ENCODE data around the gene WASL.

WASL gene

DNA sequence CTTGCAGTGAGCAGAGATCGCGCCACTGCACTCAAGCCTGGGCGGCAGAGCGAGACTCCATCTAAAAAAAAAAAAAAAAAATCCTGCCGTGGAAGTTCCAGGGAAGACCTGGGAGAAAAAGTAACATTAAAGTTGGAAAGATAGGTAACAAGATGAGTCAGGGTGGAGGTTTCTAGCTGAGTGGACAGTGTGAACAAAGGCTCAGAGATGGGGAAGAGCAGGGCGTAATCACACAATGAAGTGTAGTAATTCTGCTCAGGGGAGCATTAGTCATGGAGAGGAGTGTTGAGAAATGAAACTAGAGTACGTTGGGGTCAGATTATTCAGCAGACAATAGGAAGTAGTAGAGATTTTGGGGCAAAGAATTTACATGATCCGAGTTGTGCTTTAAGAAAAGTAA is 21.6 kb upstream of the WASL start:
- no peak overlapping the region for H2BK120ac ChIP-seq (ENCODE audit: insufficient read depth, low read length, poor library complexity)
- no peak overlapping the region for H3K23ac ChIP-seq (ENCODE audit: low read length)
- H3K9ac ChIP-seq (ENCODE audit: low read length), result no peak overlapping the region
- DNase-seq, result peak; percentile 64 to 85
- H2AFZ ChIP-seq (ENCODE audit: insufficient read depth, low read length, poor library complexity), result no peak overlapping the region
- no peak overlapping the region for H4K8ac ChIP-seq (ENCODE audit: low read depth, low read length)
- H3K9me3 ChIP-seq (ENCODE audit: insufficient read depth, low read depth, low read length), result no peaks in the 10 kb centered on the region
- WGBS (ENCODE audit: extremely low coverage, insufficient coverage, insufficient read length), result no CpG with 5 or more reads among the region's 8 CpGs
- H3K79me1 ChIP-seq (ENCODE audit: low read length), result no peaks in the 10 kb centered on the region
- no peaks in the 10 kb centered on the region for H3K79me2 ChIP-seq (ENCODE audit: control insufficient read depth, insufficient read depth, low read length, poor library complexity)
- H2BK12ac ChIP-seq (ENCODE audit: low read length), result no peak overlapping the region
- H2BK5ac ChIP-seq (ENCODE audit: low read depth, low read length, poor library complexity), result no peak overlapping the region
- no peak overlapping the region for H3K14ac ChIP-seq (ENCODE audit: low read length)
- no peak overlapping the region for H2AK5ac ChIP-seq (ENCODE audit: low read length)
- no peak overlapping the region for H3K4me3 ChIP-seq (ENCODE audit: low read depth, low read length)
- no peak overlapping the region for H3K4ac ChIP-seq (ENCODE audit: low read depth, low read length)
- no peak overlapping the region for H3K4me2 ChIP-seq (ENCODE audit: low read length)
- H3K4me1 ChIP-seq (ENCODE audit: control insufficient read depth in 1 of 2, insufficient read depth in 2 of 2, low read length in 2 of 2), result no peaks in the 10 kb centered on the region
- H3K27me3 ChIP-seq (ENCODE audit: insufficient read depth, low read length), result no peaks in the 10 kb centered on the region
- no peak overlapping the region for H3K18ac ChIP-seq (ENCODE audit: low read length)
- H4K12ac ChIP-seq (ENCODE audit: low read depth, low read length), result no peak overlapping the region
- H4K91ac ChIP-seq (ENCODE audit: low read depth, low read length), result no peak overlapping the region
- H3K36me3 ChIP-seq (ENCODE audit: control insufficient read depth in 1 of 2, insufficient read depth in 2 of 2, low read length in 2 of 2), result no peaks in the 10 kb centered on the region
- no peak overlapping the region for H3K27ac ChIP-seq (ENCODE audit: low read depth, low read length)

DNA sequence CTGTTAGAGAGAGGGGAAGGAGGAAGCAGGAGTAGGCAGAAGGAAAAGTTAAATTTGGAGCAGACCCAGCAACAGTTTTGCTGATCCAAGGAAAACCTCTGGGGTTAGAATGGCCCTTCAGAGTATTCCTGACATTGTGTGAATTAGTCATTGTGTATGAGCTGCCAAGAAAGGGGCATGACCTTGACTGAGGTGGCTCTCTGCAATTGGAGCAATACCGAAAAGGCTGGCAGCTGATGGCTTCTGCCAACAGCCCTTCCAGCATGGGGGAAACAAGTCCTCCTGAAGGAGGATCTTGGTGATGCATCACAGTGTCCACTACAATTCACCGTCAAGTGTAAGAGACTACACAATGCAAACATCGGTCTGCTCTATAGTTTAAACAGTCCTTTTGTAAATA is 20.6 kb upstream of the WASL start:
- no peak overlapping the region for H4K8ac ChIP-seq (ENCODE audit: low read depth, low read length)
- H3K23ac ChIP-seq (ENCODE audit: low read length), result peak overlapping the region; percentile 52
- peak in 1 of 2 donors; percentile 13 for DNase-seq
- H3K9ac ChIP-seq (ENCODE audit: low read length), result no peak overlapping the region
- H3K27me3 ChIP-seq (ENCODE audit: insufficient read depth, low read length), result no peaks in the 10 kb centered on the region
- H3K79me1 ChIP-seq (ENCODE audit: low read length), result no peaks in the 10 kb centered on the region
- H2BK12ac ChIP-seq (ENCODE audit: low read length), result no peak overlapping the region
- no peak overlapping the region for H3K14ac ChIP-seq (ENCODE audit: low read length)
- WGBS (ENCODE audit: extremely low coverage, insufficient coverage, insufficient read length), result no CpG with 5 or more reads among the region's 3 CpGs
- H3K4ac ChIP-seq (ENCODE audit: low read depth, low read length), result no peak overlapping the region
- H3K4me3 ChIP-seq (ENCODE audit: low read depth, low read length), result no peak overlapping the region
- H3K36me3 ChIP-seq (ENCODE audit: control insufficient read depth in 1 of 2, insufficient read depth in 2 of 2, low read length in 2 of 2), result no peaks in the 10 kb centered on the region
- H2BK5ac ChIP-seq (ENCODE audit: low read depth, low read length, poor library complexity), result no peak overlapping the region
- H4K91ac ChIP-seq (ENCODE audit: low read depth, low read length), result no peak overlapping the region
- no peak overlapping the region for H3K4me2 ChIP-seq (ENCODE audit: low read length)
- no peak overlapping the region for H2AK5ac ChIP-seq (ENCODE audit: low read length)
- no peak overlapping the region for H3K27ac ChIP-seq (ENCODE audit: low read depth, low read length)
- H4K12ac ChIP-seq (ENCODE audit: low read depth, low read length), result no peak overlapping the region
- H3K18ac ChIP-seq (ENCODE audit: low read length), result no peak overlapping the region
- H2AFZ ChIP-seq (ENCODE audit: insufficient read depth, low read length, poor library complexity), result no peak overlapping the region
- H3K79me2 ChIP-seq (ENCODE audit: control insufficient read depth, insufficient read depth, low read length, poor library complexity), result no peaks in the 10 kb centered on the region
- H2BK120ac ChIP-seq (ENCODE audit: insufficient read depth, low read length, poor library complexity), result no peak overlapping the region
- H3K4me1 ChIP-seq (ENCODE audit: control insufficient read depth in 1 of 2, insufficient read depth in 2 of 2, low read length in 2 of 2), result no peaks in the 10 kb centered on the region
- H3K9me3 ChIP-seq (ENCODE audit: insufficient read depth, low read depth, low read length), result no peaks in the 10 kb centered on the region

DNA sequence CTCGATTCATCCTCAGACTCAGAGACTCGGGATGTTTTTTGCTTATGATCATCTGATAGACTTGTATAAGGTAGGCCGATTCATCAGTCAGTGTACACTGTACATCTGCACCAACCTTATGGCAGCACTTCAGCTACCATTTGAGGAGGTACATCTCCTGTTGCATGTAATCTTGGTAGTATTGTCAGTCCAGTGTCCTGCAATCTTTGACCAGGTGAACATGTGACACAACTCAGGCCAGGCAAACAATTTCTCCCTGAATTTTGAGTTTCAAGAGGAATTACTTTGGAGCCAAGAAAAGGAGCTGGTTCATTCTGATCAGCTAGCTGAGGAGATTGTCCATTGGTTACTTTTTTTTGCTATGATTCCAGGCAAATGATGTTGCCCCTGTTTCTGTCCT is 19.7 kb upstream of the WASL start:
- Histone ChIP-seq H3K9ac (ENCODE audit: low read length) (no peak overlapping the region), H2BK12ac (ENCODE audit: low read length) (no peak overlapping the region), H3K14ac (ENCODE audit: low read length) (no peak overlapping the region), H2BK5ac (ENCODE audit: low read depth, low read length, poor library complexity) (no peak overlapping the region), H4K8ac (ENCODE audit: low read depth, low read length) (no peak overlapping the region), H3K4me2 (ENCODE audit: low read length) (no peak overlapping the region), H3K79me1 (ENCODE audit: low read length) (no peaks in the 10 kb centered on the region), H3K18ac (ENCODE audit: low read length) (no peak overlapping the region), H3K27me3 (ENCODE audit: insufficient read depth, low read length) (no peaks in the 10 kb centered on the region), H3K4me1 (ENCODE audit: control insufficient read depth in 1 of 2, insufficient read depth in 2 of 2, low read length in 2 of 2) (no peaks in the 10 kb centered on the region), H3K9me3 (ENCODE audit: insufficient read depth, low read depth, low read length) (no peaks in the 10 kb centered on the region), H3K79me2 (ENCODE audit: control insufficient read depth, insufficient read depth, low read length, poor library complexity) (no peaks in the 10 kb centered on the region), H3K23ac (ENCODE audit: low read length) (no peak overlapping the region), H3K4me3 (ENCODE audit: low read depth, low read length) (no peak overlapping the region), H3K36me3 (ENCODE audit: control insufficient read depth in 1 of 2, insufficient read depth in 2 of 2, low read length in 2 of 2) (no peaks in the 10 kb centered on the region), H2BK120ac (ENCODE audit: insufficient read depth, low read length, poor library complexity) (no peak overlapping the region), H2AFZ (ENCODE audit: insufficient read depth, low read length, poor library complexity) (no peak overlapping the region), H3K4ac (ENCODE audit: low read depth, low read length) (no peak overlapping the region), H4K12ac (ENCODE audit: low read depth, low read length) (no peak overlapping the region), H2AK5ac (ENCODE audit: low read length) (no peak overlapping the region), H3K27ac (ENCODE audit: low read depth, low read length) (no peak overlapping the region), H4K91ac (ENCODE audit: low read depth, low read length) (no peak overlapping the region)
- WGBS (ENCODE audit: extremely low coverage, insufficient coverage, insufficient read length), result no CpG with 5 or more reads among the region's 3 CpGs
- DNase-seq, result no peak

DNA sequence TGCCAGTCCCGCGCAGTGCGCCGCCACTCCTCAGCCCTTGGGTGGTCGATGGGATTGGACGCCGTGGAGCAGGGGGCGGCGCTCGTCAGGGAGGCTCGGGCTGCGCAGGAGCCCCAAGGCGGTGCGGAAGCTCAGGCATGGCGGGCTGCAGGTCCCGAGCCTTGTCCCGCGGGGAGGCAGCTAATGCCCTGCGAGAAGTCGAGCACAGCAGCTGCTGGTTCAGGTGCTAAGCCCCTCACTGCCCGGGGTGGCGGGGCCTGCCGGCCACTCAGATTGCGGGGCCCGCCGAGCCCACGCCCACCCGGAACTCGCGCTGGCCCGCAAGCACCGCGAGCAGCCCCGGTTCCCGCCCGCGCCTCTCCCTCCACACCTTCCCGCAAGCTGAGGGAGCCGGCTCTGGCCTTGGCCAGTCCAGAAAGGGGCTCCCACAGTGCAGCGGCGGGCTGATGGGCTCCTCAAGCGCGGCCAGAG is 14.4 kb upstream of the WASL start:
- no peak overlapping the region for H4K12ac ChIP-seq (ENCODE audit: low read depth, low read length)
- no peak overlapping the region for H3K18ac ChIP-seq (ENCODE audit: low read length)
- H3K79me1 ChIP-seq (ENCODE audit: low read length), result no peaks in the 10 kb centered on the region
- H2AFZ ChIP-seq (ENCODE audit: insufficient read depth, low read length, poor library complexity), result no peak overlapping the region
- no peak overlapping the region for H2BK12ac ChIP-seq (ENCODE audit: low read length)
- H3K4me2 ChIP-seq (ENCODE audit: low read length), result no peak overlapping the region
- H3K27ac ChIP-seq (ENCODE audit: low read depth, low read length), result no peak overlapping the region
- H3K4me3 ChIP-seq (ENCODE audit: low read depth, low read length), result no peak overlapping the region
- H3K9me3 ChIP-seq (ENCODE audit: insufficient read depth, low read depth, low read length), result no peaks in the 10 kb centered on the region
- no peaks in the 10 kb centered on the region for H3K36me3 ChIP-seq (ENCODE audit: control insufficient read depth in 1 of 2, insufficient read depth in 2 of 2, low read length in 2 of 2)
- no peak overlapping the region for H2AK5ac ChIP-seq (ENCODE audit: low read length)
- H3K14ac ChIP-seq (ENCODE audit: low read length), result no peak overlapping the region
- H3K4ac ChIP-seq (ENCODE audit: low read depth, low read length), result no peak overlapping the region
- no peak overlapping the region for H4K91ac ChIP-seq (ENCODE audit: low read depth, low read length)
- H4K8ac ChIP-seq (ENCODE audit: low read depth, low read length), result no peak overlapping the region
- peak; percentile 64 to 73 for DNase-seq
- H3K27me3 ChIP-seq (ENCODE audit: insufficient read depth, low read length), result no peaks in the 10 kb centered on the region
- no peak overlapping the region for H2BK120ac ChIP-seq (ENCODE audit: insufficient read depth, low read length, poor library complexity)
- H3K79me2 ChIP-seq (ENCODE audit: control insufficient read depth, insufficient read depth, low read length, poor library complexity), result no peaks in the 10 kb centered on the region
- no CpG with 5 or more reads among the region's 43 CpGs for WGBS (ENCODE audit: extremely low coverage, insufficient coverage, insufficient read length)
- no peak overlapping the region for H3K23ac ChIP-seq (ENCODE audit: low read length)
- H3K4me1 ChIP-seq (ENCODE audit: control insufficient read depth in 1 of 2, insufficient read depth in 2 of 2, low read length in 2 of 2), result no peaks in the 10 kb centered on the region
- no peak overlapping the region for H2BK5ac ChIP-seq (ENCODE audit: low read depth, low read length, poor library complexity)
- H3K9ac ChIP-seq (ENCODE audit: low read length), result no peak overlapping the region
